ENCODE data around the gene MANBA.
"Not testable (repeated sequence)": the region's sequence is repeated elsewhere in the genome, so short reads cannot be mapped to it uniquely, and the experiment has no call there.

GRCh38 chr4:102738802-102739201, 22.0 kb downstream of the MANBA start:
- TF ChIP-seq JUND (CRISPR knock-in tag; IDR thresholded peaks at IDR 0.05); POLR2A (IDR thresholded peaks at IDR 0.05; ENCODE audit: insufficient read depth in 1 of 2, low read depth in 2 of 2, low read length in 2 of 2); HMGXB4 (CRISPR knock-in tag; IDR thresholded peaks at IDR 0.05; ENCODE audit: borderline replicate concordance in 1 of 2, low read depth in 1 of 2); ZNF816 (CRISPR knock-in tag; IDR thresholded peaks at IDR 0.05; ENCODE audit: borderline replicate concordance): not testable (repeated sequence)
